ENCODE results near the gene MAGEA11.
"Not testable (repeated sequence)": the region's sequence is repeated elsewhere in the genome, so short reads cannot be mapped to it uniquely, and the experiment has no call there.

The MAGEA11 gene

GRCh38 chrX:149687991-149688390 is 23.9 kb upstream of the MAGEA11 start:
- H3K4me2 ChIP-seq (ENCODE audit: low read depth, low read length) = no peak overlapping the region
- no peaks in the 10 kb centered on the region for H4K20me1 ChIP-seq (ENCODE audit: insufficient read depth, low read length)
- no peaks in the 10 kb centered on the region for H3K9me3 ChIP-seq (replicated peaks; ENCODE audit: insufficient read depth, low read length)
- no peak overlapping the region for H3K4me3 ChIP-seq (ENCODE audit: low read length)
- H3K9ac ChIP-seq (ENCODE audit: low read length) = no peak overlapping the region
- H3K27ac ChIP-seq (ENCODE audit: low read length) = no peak overlapping the region
- TF ChIP-seq EZH2phosphoT487 (IDR thresholded peaks at IDR 0.05; ENCODE audit: low read length) = no peak
- no peak for TF ChIP-seq EZH2 (optimal IDR thresholded peaks at IDR 0.05; ENCODE audit: low read depth, low read length)
- TF ChIP-seq CTCF (IDR thresholded peaks at IDR 0.05; ENCODE audit: low read length) = no peak
- H2AFZ ChIP-seq (ENCODE audit: low read length) = no peak overlapping the region
- no peaks in the 10 kb centered on the region for H3K4me1 ChIP-seq (ENCODE audit: low read length)
- no peaks in the 10 kb centered on the region for H3K79me2 ChIP-seq (ENCODE audit: low read length)
- no peaks in the 10 kb centered on the region for H3F3A ChIP-seq (ENCODE audit: insufficient read depth, low read length)
- H3K27me3 ChIP-seq (replicated peaks; ENCODE audit: insufficient read depth, low read length) = no peaks in the 10 kb centered on the region
- H3K9me2 ChIP-seq (replicated peaks; ENCODE audit: insufficient read depth, low read length) = no peaks in the 10 kb centered on the region
- no peaks in the 10 kb centered on the region for H3K36me3 ChIP-seq (replicated peaks; ENCODE audit: insufficient read depth, low read length)
- DNase-seq = no peak

GRCh38 chrX:149688552-149688951 is 23.3 kb upstream of the MAGEA11 start:
- Histone ChIP-seq H3F3A (ENCODE audit: insufficient read depth, low read length) (no peaks in the 10 kb centered on the region), H3K36me3 (replicated peaks; ENCODE audit: insufficient read depth, low read length) (no peaks in the 10 kb centered on the region), H3K4me2 (ENCODE audit: low read depth, low read length) (no peak overlapping the region), H3K27ac (ENCODE audit: low read length) (no peak overlapping the region), H3K9ac (ENCODE audit: low read length) (no peak overlapping the region), H3K4me3 (ENCODE audit: low read length) (no peak overlapping the region), H3K27me3 (replicated peaks; ENCODE audit: insufficient read depth, low read length) (no peaks in the 10 kb centered on the region), H2AFZ (ENCODE audit: low read length) (no peak overlapping the region), H3K79me2 (ENCODE audit: low read length) (no peaks in the 10 kb centered on the region), H3K4me1 (ENCODE audit: low read length) (no peaks in the 10 kb centered on the region), H3K9me2 (replicated peaks; ENCODE audit: insufficient read depth, low read length) (no peaks in the 10 kb centered on the region), H4K20me1 (ENCODE audit: insufficient read depth, low read length) (no peaks in the 10 kb centered on the region), H3K9me3 (replicated peaks; ENCODE audit: insufficient read depth, low read length) (no peaks in the 10 kb centered on the region)
- TF ChIP-seq EZH2phosphoT487 (IDR thresholded peaks at IDR 0.05; ENCODE audit: low read length) = no peak
- no peak for TF ChIP-seq CTCF (IDR thresholded peaks at IDR 0.05; ENCODE audit: low read length)
- no peak for TF ChIP-seq EZH2 (optimal IDR thresholded peaks at IDR 0.05; ENCODE audit: low read depth, low read length)
- no peak for DNase-seq

- no peaks in the 10 kb centered on the region for H3F3A ChIP-seq (ENCODE audit: insufficient read depth, low read length)
- H3K9me2 ChIP-seq (replicated peaks; ENCODE audit: insufficient read depth, low read length) = no peaks in the 10 kb centered on the region
- H2AFZ ChIP-seq (ENCODE audit: low read length) = no peak overlapping the region
- H3K36me3 ChIP-seq (replicated peaks; ENCODE audit: insufficient read depth, low read length) = no peaks in the 10 kb centered on the region
- H3K4me1 ChIP-seq (ENCODE audit: low read length) = no peaks in the 10 kb centered on the region
- H3K27me3 ChIP-seq (replicated peaks; ENCODE audit: insufficient read depth, low read length) = no peaks in the 10 kb centered on the region
- H3K79me2 ChIP-seq (ENCODE audit: low read length) = no peaks in the 10 kb centered on the region
- no peak overlapping the region for H3K4me3 ChIP-seq (ENCODE audit: low read length)
- H3K9ac ChIP-seq (ENCODE audit: low read length) = no peak overlapping the region
- H3K27ac ChIP-seq (ENCODE audit: low read length) = no peak overlapping the region
- TF ChIP-seq CTCF (IDR thresholded peaks at IDR 0.05; ENCODE audit: low read length) (no peak), EZH2 (optimal IDR thresholded peaks at IDR 0.05; ENCODE audit: low read depth, low read length) (no peak), EZH2phosphoT487 (IDR thresholded peaks at IDR 0.05; ENCODE audit: low read length) (no peak)
- H3K9me3 ChIP-seq (replicated peaks; ENCODE audit: insufficient read depth, low read length) = no peaks in the 10 kb centered on the region
- no peak overlapping the region for H3K4me2 ChIP-seq (ENCODE audit: low read depth, low read length)
- DNase-seq = no peak
- no peaks in the 10 kb centered on the region for H4K20me1 ChIP-seq (ENCODE audit: insufficient read depth, low read length)
Measured at GRCh38 chrX:149691794-149692193, 20.1 kb upstream of the MAGEA11 start.

- H3K4me1 ChIP-seq (ENCODE audit: low read length); H4K20me1 ChIP-seq (ENCODE audit: insufficient read depth, low read length); H3K4me2 ChIP-seq (ENCODE audit: low read depth, low read length); DNase-seq; H3K36me3 ChIP-seq (replicated peaks; ENCODE audit: insufficient read depth, low read length); H3K9me3 ChIP-seq (replicated peaks; ENCODE audit: insufficient read depth, low read length); H3K27ac ChIP-seq (ENCODE audit: low read length); H3K9ac ChIP-seq (ENCODE audit: low read length); H2AFZ ChIP-seq (ENCODE audit: low read length); H3K79me2 ChIP-seq (ENCODE audit: low read length); H3F3A ChIP-seq (ENCODE audit: insufficient read depth, low read length); H3K9me2 ChIP-seq (replicated peaks; ENCODE audit: insufficient read depth, low read length); H3K27me3 ChIP-seq (replicated peaks; ENCODE audit: insufficient read depth, low read length); H3K4me3 ChIP-seq (ENCODE audit: low read length): not testable (repeated sequence)
Measured at GRCh38 chrX:149692686-149693272, 19.1 kb upstream of the MAGEA11 start.

Data from MM.1S (cell line).